Measurements from ENCODE around the gene C4BPA. TPM values are rescaled to one million over a fixed set of nuclear protein-coding genes. Genes with fewer than 3 reads are reported as not detected.

The C4BPA gene
- not detected for total RNA-seq

DNA sequence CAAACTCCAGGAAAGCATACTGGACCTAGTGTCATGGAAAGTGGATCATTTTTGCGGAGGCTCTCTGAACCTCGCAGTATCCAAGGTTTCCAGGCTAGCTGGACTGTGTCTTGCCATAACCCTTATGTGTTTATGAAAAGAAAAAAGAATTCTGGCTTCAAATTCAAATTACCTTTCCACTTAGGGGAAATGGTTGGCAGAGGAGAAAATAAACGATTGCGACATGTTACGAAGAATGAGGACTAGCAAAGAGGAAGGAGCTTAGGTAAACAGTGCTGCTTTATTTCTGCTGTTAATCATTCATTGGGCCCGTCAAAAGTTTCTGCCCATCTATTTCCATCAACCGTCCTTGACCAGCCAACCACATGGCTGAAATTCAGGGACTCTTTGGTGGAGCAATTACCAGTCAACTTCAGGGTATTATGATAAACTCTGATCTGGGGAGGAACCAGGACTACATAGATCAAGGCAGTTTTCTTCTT is at the start of gene C4BPA:
Gene C4BPA, plus strand, starts transcription at position 342 of the 482 bp plus-strand sequence. CDS start 8,793 bp downstream, outside the sequence.
- Mint-ChIP-seq H3K27me3 (peaks cover 23% of the 10 kb centered on the region), H3K27ac (no peak within 1 kb of the TSS), H3K4me3 (no peak within 1 kb of the TSS), H3K4me1 (peaks cover 5% of the 10 kb centered on the region), H3K9me3 (ENCODE audit: low read depth) (no peaks in the 10 kb centered on the region), H3K36me3 (ENCODE audit: low read depth) (peaks cover 4% of the 10 kb centered on the region)
- ChIA-PET POLR2A (no interaction called here), CTCF (interaction anchor here (1.1 to 1.3 kb wide), 2 partner anchors 22 to 24 kb away, joined by 3 read pairs; no protein-coding TSS in a partner anchor)
- intact Hi-C loops (cut with DNase I, micrococcal nuclease), result no loop called here
- DNase-seq (no peak), ATAC-seq (no peak)

DNA sequence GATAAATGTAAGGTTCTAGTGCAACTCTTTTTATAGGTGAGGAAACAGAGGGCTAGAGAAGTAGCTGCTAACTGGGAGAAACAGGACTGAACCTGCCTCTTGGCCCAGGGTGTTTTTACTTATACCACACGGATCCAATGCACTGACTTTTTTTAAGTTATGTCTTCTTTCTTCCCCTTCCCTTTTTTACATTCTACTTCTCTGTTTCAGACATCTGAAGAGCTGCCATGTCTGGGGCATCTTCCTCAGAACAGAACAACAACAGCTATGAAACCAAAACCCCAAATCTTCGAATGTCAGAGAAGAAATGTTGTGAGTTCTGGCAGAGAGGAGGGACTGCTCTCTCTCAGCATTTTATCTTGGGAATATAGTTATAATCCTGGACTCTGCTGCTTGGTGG is 49.5 kb upstream of the C4BPA start:
- no peak for ATAC-seq
- intact Hi-C loops (cut with DNase I, micrococcal nuclease), result loop anchor here (5.0 to 10.0 kb wide), 3 partner anchors 283 to 810 kb away; no protein-coding TSS in a partner anchor

DNA sequence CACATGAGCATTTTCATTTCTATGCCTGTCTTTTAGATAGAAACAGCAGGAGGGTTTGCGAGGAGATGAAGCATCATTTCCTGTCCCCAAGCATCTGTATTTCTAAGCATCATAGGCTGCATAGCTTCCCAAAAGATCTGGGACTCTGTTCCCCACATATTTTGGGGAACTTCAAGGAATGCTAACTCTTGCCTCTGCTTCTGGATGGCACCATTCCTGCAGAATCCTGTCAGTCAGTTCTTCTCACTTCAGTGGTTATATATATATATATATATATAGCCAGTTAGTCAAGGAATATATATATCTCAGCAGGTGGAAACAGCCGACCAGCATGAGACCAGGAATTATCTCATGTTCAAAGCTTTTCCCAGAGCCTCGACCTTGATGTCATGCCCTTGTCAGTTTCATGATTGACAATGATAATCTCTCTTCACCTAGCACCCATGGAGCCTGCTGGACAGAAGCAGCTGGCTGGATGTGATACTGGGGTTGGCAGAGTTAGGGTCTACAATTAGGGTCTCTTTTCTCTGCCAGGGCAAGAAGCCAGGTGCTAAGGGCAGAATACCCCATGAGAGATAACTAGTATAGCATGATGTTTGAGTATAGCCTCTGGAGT is 48.5 kb upstream of the C4BPA start:
- H3K4me1 Mint-ChIP-seq, result peaks cover 29% of the 10 kb centered on the region
- no peak overlapping the region for H3K27ac Mint-ChIP-seq
- ATAC-seq, result no peak
- intact Hi-C loops (cut with DNase I, micrococcal nuclease), result loop anchor here in 1 of 2 experiments (10.0 kb wide), 2 partner anchors 349 to 809 kb away; no protein-coding TSS in a partner anchor
- H3K9me3 Mint-ChIP-seq (ENCODE audit: low read depth), result no peaks in the 10 kb centered on the region
- H3K36me3 Mint-ChIP-seq (ENCODE audit: low read depth), result no peaks in the 10 kb centered on the region
- no peak for DNase-seq
- POLR2A ChIA-PET, result interaction anchor here (0.7 kb wide), 1 partner anchor 15 kb away, joined by 4 read pairs; no protein-coding TSS in a partner anchor
- H3K27me3 Mint-ChIP-seq, result no peaks in the 10 kb centered on the region
- CTCF ChIA-PET, result interaction anchor here (0.8 to 1.6 kb wide), 4 partner anchors 8 to 19 kb away, joined by 4 to 7 read pairs (median 6); no protein-coding TSS in a partner anchor
- no peak overlapping the region for H3K4me3 Mint-ChIP-seq

More for the DNA sequence above, 49.5 kb upstream of the C4BPA start:
- POLR2A ChIA-PET, result no interaction called here
- peaks cover 33% of the 10 kb centered on the region for H3K4me1 Mint-ChIP-seq
- DNase-seq, result no peak
- peaks cover 2% of the 10 kb centered on the region for H3K36me3 Mint-ChIP-seq (ENCODE audit: low read depth)
- no peak overlapping the region for H3K27ac Mint-ChIP-seq
- no peak overlapping the region for H3K4me3 Mint-ChIP-seq
- CTCF ChIA-PET, result interaction anchor here (0.6 to 2.9 kb wide), 4 partner anchors 17 to 40 kb away, joined by 3 to 10 read pairs (median 6); no protein-coding TSS in a partner anchor
- no peaks in the 10 kb centered on the region for H3K27me3 Mint-ChIP-seq
- no peaks in the 10 kb centered on the region for H3K9me3 Mint-ChIP-seq (ENCODE audit: low read depth)

DNA sequence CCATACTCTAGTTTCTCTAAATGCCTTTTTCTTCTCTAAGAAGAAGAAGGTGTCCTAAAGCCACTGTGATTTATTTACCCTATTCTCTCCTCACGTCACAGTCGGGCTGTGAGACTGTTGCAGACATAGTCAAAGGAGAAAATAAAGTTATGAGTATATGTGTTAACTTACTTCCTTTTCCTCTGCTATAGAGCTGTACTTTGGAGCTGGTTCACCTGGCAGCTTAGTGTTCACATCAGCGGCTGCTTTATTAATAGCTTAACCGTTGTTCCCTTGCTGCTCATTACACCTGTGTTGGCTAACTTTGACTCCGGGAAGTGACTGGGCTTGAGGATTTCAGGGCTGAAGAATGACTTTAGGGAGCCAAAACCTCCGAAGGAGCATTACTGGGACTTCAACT is 47.4 kb upstream of the C4BPA start:
- intact Hi-C loops (cut with DNase I, micrococcal nuclease), result loop anchor here in 1 of 2 experiments (10.0 kb wide), 2 partner anchors 348 to 808 kb away; no protein-coding TSS in a partner anchor
- ChIA-PET CTCF (interaction anchor here (0.6 to 1.6 kb wide), 3 partner anchors 12 to 1935 kb away, joined by 3 to 6 read pairs (median 4); partner anchors contain the start of gene RBBP5), POLR2A (no interaction called here)
- no peaks in the 10 kb centered on the region for H3K36me3 Mint-ChIP-seq (ENCODE audit: low read depth)
- no peak overlapping the region for H3K27ac Mint-ChIP-seq
- DNase-seq (no peak), ATAC-seq (no peak)
- H3K4me3 Mint-ChIP-seq, result no peak overlapping the region
- H3K27me3 Mint-ChIP-seq, result no peaks in the 10 kb centered on the region
- H3K4me1 Mint-ChIP-seq, result peaks cover 22% of the 10 kb centered on the region
- no peaks in the 10 kb centered on the region for H3K9me3 Mint-ChIP-seq (ENCODE audit: low read depth)

DNA sequence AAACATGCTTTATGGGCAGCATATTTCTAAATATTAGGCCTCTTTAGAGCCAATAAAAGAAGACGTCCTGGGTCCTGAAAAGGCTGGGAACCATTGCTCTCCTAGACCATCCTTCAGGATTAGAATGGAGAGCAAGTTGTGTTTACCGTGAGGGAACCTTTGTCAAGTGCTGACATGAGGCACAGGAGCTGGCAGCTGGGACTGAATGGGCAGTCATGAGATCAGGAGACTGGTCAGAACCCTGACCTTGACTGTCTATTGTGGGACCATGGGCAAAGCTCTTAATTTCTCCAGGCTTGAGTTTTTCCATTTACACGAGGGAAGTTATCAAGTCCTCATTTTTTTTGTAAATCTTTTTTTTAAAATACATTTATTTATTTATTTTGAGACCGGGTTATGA is 45.8 kb upstream of the C4BPA start:
- ATAC-seq (no peak), DNase-seq (no peak)
- Mint-ChIP-seq H3K4me3 (no peak overlapping the region), H3K9me3 (ENCODE audit: low read depth) (no peaks in the 10 kb centered on the region), H3K27me3 (no peaks in the 10 kb centered on the region), H3K4me1 (peaks cover 6% of the 10 kb centered on the region), H3K36me3 (ENCODE audit: low read depth) (no peaks in the 10 kb centered on the region), H3K27ac (no peak overlapping the region)
- CTCF ChIA-PET, result interaction anchor here (1.3 to 2.0 kb wide), 2 partner anchors 8 to 10 kb away, joined by 3 to 8 read pairs; partner anchors contain the start of gene YOD1
- POLR2A ChIA-PET, result no interaction called here
- intact Hi-C loops (cut with DNase I, micrococcal nuclease), result loop anchor here in 1 of 2 experiments (10.0 kb wide), 2 partner anchors 347 to 807 kb away; no protein-coding TSS in a partner anchor

DNA sequence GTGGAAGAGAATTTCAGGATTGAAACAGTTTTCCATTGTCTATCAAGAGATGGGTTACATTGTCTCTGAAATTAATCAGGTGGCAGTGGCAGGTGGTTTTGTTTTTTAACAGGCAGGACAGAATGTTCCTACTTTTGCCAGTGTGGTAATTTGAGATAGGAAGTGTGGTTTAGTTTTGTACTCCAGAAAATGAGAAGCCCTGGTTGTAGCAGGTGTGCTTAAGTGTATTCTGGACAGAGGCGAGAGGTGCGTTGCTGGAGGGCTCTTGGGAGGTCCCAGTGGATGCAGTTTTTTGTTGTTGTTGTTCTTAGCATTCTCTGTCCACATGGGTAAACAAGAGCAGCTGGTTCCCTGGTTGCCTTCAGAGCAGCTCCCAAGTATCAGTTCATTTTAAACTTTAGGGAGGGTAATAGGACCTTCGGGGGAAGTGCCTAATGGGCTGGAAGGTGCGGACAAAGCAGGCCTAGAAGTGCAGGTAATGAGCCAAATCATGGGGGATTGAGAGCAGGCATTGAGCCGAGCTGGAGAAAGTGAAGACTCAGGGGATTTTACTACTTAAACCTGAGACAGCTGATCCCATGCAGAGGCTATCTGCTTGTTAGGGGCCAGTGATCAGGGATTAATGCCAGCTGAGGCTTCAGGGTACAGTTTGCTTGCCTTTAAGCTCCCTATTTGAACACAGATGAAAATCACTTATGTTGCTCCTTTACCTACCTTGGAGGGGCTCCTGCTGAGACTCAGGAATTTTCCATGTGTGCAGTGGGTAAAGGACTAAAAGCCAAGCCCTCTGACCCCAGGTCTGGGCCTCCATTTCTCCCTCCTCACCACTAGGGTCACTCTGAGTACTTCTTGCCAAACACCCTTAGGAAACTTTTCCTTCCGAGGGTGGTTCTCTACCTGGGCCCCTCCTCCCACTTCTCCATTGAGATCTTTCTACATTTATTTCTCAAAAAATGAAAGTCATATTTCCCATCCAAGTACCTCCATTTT is 44.9 kb upstream of the C4BPA start:
- Mint-ChIP-seq H3K27me3 (no peaks in the 10 kb centered on the region), H3K9me3 (ENCODE audit: low read depth) (no peaks in the 10 kb centered on the region), H3K27ac (no peak overlapping the region), H3K4me3 (no peak overlapping the region), H3K36me3 (ENCODE audit: low read depth) (no peaks in the 10 kb centered on the region), H3K4me1 (peaks cover 2% of the 10 kb centered on the region)
- ChIA-PET CTCF (interaction anchor here (0.8 to 2.5 kb wide), 7 partner anchors 9 to 25 kb away, joined by 3 to 13 read pairs (median 7); partner anchors contain the start of gene YOD1), POLR2A (no interaction called here)
- intact Hi-C loops (cut with DNase I, micrococcal nuclease), result loop anchor here in 1 of 2 experiments (10.0 kb wide), 2 partner anchors 346 to 806 kb away; no protein-coding TSS in a partner anchor
- DNase-seq (no peak), ATAC-seq (no peak)

DNA sequence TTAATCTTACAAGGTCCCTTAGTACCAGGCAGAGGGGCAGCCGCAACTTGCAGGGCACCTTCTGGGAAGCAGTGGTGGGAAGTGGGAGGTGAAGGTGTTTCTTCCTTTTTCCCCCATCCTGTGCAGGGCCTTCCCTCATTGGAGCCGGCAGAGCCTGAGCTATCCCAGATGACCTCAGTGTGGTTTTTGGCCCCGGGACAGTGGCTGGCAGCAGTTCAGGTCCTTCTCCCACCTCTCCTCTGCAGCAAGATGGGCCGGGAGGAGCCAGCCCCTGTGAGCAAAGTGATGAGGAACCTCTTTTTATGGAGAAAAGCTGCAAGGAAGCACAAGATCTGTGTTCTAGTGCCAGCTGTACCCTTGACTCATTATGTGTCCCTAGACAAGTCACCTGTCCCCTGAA is 44.2 kb upstream of the C4BPA start:
- ChIA-PET CTCF (interaction anchor here (0.6 to 2.5 kb wide), 6 partner anchors 9 to 125 kb away, joined by 3 to 13 read pairs (median 7); no protein-coding TSS in a partner anchor), POLR2A (no interaction called here)
- Mint-ChIP-seq H3K27me3 (no peaks in the 10 kb centered on the region), H3K27ac (no peak overlapping the region), H3K36me3 (ENCODE audit: low read depth) (no peaks in the 10 kb centered on the region), H3K9me3 (ENCODE audit: low read depth) (no peaks in the 10 kb centered on the region), H3K4me1 (no peaks in the 10 kb centered on the region), H3K4me3 (no peak overlapping the region)
- ATAC-seq (no peak), DNase-seq (no peak)
- intact Hi-C loops (cut with DNase I, micrococcal nuclease), result loop anchor here in 1 of 2 experiments (10.0 kb wide), 2 partner anchors 345 to 805 kb away; no protein-coding TSS in a partner anchor

DNA sequence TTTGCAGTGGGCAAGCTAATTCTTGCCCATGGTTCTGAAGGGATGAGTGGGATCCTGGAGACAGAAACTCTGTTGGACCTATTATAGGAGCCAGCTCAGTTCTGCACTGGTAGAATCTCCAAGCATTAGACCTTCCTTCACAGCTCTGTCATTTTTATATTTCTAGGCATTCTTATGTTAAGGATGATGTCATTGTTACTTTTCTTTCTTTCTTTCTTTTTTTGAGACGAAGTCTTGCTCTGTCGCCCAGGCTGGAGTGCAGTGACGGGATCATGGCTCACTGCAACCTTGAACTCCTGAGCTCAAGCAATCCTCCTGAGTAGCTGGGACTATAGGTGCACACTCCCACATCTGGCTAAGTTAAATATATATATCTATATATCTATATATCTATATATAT is 43.4 kb upstream of the C4BPA start:
- Mint-ChIP-seq H3K4me3 (no peak overlapping the region), H3K27ac (no peak overlapping the region), H3K27me3 (no peaks in the 10 kb centered on the region), H3K9me3 (ENCODE audit: low read depth) (no peaks in the 10 kb centered on the region), H3K4me1 (no peaks in the 10 kb centered on the region), H3K36me3 (ENCODE audit: low read depth) (no peaks in the 10 kb centered on the region)
- DNase-seq (no peak), ATAC-seq (no peak)
- intact Hi-C loops (cut with DNase I, micrococcal nuclease), result no loop called here
- CTCF ChIA-PET, result interaction anchor here (0.6 to 2.5 kb wide), 6 partner anchors 9 to 125 kb away, joined by 3 to 13 read pairs (median 7); no protein-coding TSS in a partner anchor
- POLR2A ChIA-PET, result interaction anchor here (0.5 kb wide), 1 partner anchor 610 kb away, joined by 3 read pairs; no protein-coding TSS in a partner anchor

DNA sequence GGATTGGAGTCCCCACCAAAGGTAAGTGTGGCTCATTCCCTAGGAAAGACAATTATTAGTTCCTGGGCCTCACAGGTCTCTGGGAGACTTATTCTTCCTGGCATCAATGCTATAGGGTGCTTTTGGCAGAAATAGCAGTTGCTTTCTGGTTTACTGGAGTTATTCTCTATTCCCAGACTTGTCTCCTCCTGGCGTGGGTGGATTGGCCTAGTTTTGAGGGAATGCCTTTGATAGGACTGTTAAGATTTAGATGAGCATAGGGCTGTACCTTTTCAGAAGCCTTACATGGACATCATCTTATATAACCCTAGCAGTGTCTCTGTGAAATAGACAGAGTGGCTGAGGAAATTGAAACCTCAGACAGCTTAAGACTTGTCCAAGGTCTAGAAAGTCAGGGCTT is 42.0 kb upstream of the C4BPA start:
- H3K27ac Mint-ChIP-seq, result no peak overlapping the region
- H3K9me3 Mint-ChIP-seq (ENCODE audit: low read depth), result no peaks in the 10 kb centered on the region
- POLR2A ChIA-PET, result no interaction called here
- no peaks in the 10 kb centered on the region for H3K4me1 Mint-ChIP-seq
- DNase-seq (no peak), ATAC-seq (no peak)
- H3K4me3 Mint-ChIP-seq, result no peak overlapping the region
- no peaks in the 10 kb centered on the region for H3K27me3 Mint-ChIP-seq
- no peaks in the 10 kb centered on the region for H3K36me3 Mint-ChIP-seq (ENCODE audit: low read depth)
- CTCF ChIA-PET, result no interaction called here
- intact Hi-C loops (cut with DNase I, micrococcal nuclease), result no loop called here

DNA sequence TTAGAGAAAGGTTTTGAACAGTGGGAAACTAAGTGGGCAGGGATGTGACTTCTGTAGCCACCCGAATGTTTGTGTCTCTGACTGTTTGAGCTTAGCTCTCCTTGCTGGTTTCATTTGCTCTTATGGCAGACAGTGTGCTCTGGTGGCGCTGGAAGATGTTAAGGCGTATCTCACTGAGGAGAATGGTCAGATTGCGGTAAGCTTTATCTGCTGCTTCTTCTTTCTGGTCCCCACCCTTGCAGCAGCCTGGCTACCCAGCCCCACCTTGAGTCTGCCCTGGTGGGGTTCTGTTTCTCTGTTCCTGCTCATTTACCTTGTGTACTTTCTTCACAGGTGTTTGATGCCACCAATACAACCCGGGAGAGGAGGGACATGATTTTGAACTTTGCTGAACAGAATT is 41.0 kb upstream of the C4BPA start:
- no peak for DNase-seq
- no peak for ATAC-seq
- Mint-ChIP-seq H3K4me1 (no peaks in the 10 kb centered on the region), H3K9me3 (ENCODE audit: low read depth) (no peaks in the 10 kb centered on the region), H3K4me3 (no peak overlapping the region), H3K36me3 (ENCODE audit: low read depth) (no peaks in the 10 kb centered on the region), H3K27ac (no peak overlapping the region), H3K27me3 (no peaks in the 10 kb centered on the region)
- ChIA-PET CTCF (interaction anchor here (0.6 kb wide), 2 partner anchors 128 to 685 kb away, joined by 3 read pairs; no protein-coding TSS in a partner anchor), POLR2A (no interaction called here)
- intact Hi-C loops (cut with DNase I, micrococcal nuclease), result no loop called here

DNA sequence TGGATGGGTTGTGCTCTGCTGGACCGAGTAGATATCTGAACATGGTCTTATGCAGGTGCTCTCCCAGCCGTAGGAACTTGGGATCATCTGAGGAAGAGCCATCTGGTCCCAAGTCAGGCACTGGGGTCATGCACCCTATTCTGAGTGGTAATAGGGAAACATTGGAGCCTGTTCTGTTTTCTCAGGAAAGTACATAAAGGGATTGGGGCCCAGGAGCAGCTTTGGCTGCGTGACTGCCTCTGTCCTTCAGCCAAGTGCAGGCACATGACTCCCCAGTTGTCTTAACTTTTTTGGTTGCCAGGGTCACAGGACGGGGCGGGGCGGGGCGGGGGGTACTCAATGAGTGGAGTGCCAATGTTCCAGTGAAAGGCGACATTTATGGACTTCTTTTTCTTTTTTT is 39.5 kb upstream of the C4BPA start:
- Mint-ChIP-seq H3K4me1 (peaks cover 6% of the 10 kb centered on the region), H3K36me3 (ENCODE audit: low read depth) (peaks cover 2% of the 10 kb centered on the region), H3K4me3 (no peak overlapping the region), H3K9me3 (ENCODE audit: low read depth) (no peaks in the 10 kb centered on the region), H3K27me3 (no peaks in the 10 kb centered on the region), H3K27ac (no peak overlapping the region)
- CTCF ChIA-PET, result interaction anchor here (0.6 kb wide), 2 partner anchors 9 to 14 kb away, joined by 3 to 6 read pairs; no protein-coding TSS in a partner anchor
- POLR2A ChIA-PET, result no interaction called here
- DNase-seq, result no peak
- ATAC-seq, result no peak
- intact Hi-C loops (cut with DNase I, micrococcal nuclease), result no loop called here

All from activated CD4-positive, alpha-beta T cell treated with anti-CD3 and anti-CD28 coated beads for 36 hours (primary cell).